ENCODE data around the gene AFDN.
"Not testable (repeated sequence)": the region's sequence is repeated elsewhere in the genome, so short reads cannot be mapped to it uniquely, and the experiment has no call there.

Gene AFDN

GRCh38 chr6:167987396-167988153, 160.9 kb downstream of the AFDN start:
- DNase-seq: no peak

- DNase-seq: no peak
Observed at GRCh38 chr6:167988154-167988495, 161.4 kb downstream of the AFDN start.

- no peak for DNase-seq
Observed at GRCh38 chr6:167988945-167989841, 162.5 kb downstream of the AFDN start.

- no peak for DNase-seq
Observed at GRCh38 chr6:167990016-167990945, 163.6 kb downstream of the AFDN start.

GRCh38 chr6:167993169-167993568, 166.5 kb downstream of the AFDN start:
- no peak for DNase-seq

- DNase-seq: no peak
Observed at GRCh38 chr6:167993831-167994230, 167.1 kb downstream of the AFDN start.

GRCh38 chr6:167995302-167995701, 168.6 kb downstream of the AFDN start:
- no peak for DNase-seq

GRCh38 chr6:167995731-167996151, 169.0 kb downstream of the AFDN start:
- no peak for DNase-seq

- no peak for DNase-seq
Observed at GRCh38 chr6:167996424-167997199, 169.9 kb downstream of the AFDN start.

GRCh38 chr6:167997642-167998041, 170.9 kb downstream of the AFDN start, which contains the start of gene KIF25:
KIF25 (plus strand) TSS chr6:167997671; CDS start chr6:168029586, 31,915 bp downstream.
- DNase-seq: no peak

- DNase-seq: no peak
Observed at GRCh38 chr6:167998215-167998614, 171.5 kb downstream of the AFDN start.

GRCh38 chr6:168000198-168001028, 173.7 kb downstream of the AFDN start:
- DNase-seq: no peak

GRCh38 chr6:168001029-168001332, 174.3 kb downstream of the AFDN start:
- DNase-seq: no peak

GRCh38 chr6:168001514-168001913, 174.8 kb downstream of the AFDN start:
- DNase-seq: not testable (repeated sequence)

GRCh38 chr6:168002804-168003203, 176.1 kb downstream of the AFDN start:
- DNase-seq: no peak

GRCh38 chr6:168004023-168004422, 177.3 kb downstream of the AFDN start:
- no peak for DNase-seq

GRCh38 chr6:168004945-168005344, 178.2 kb downstream of the AFDN start:
- DNase-seq: no peak

- DNase-seq: no peak
Observed at GRCh38 chr6:168005796-168006195, 179.1 kb downstream of the AFDN start.

- no peak for DNase-seq
Observed at GRCh38 chr6:168007592-168008338, 181.1 kb downstream of the AFDN start.

- no peak for DNase-seq
Observed at GRCh38 chr6:168009331-168009730, 182.6 kb downstream of the AFDN start.

- no peak for DNase-seq
Observed at GRCh38 chr6:168011291-168011690, 184.6 kb downstream of the AFDN start.
